BLaER1 treated with 17β-estradiol and CSF1 and Interleukin-3, amounts not matched to agents 10 nM and 100 nM (cell line): Measurements from ENCODE around the gene RHOU.

ENCODE experiments used
- H3K27ac ChIP-seq, 11 experiments: shearing (Covaris generic); formaldehyde crosslinking; 2 replicates each; pipeline ENCODE4 v1.8.1; 2022
- H3K27me3 ChIP-seq, 11 experiments: shearing (Covaris generic); formaldehyde crosslinking; 2 replicates each; pipeline ENCODE4 v1.8.1; 2022
- H3K36me3 ChIP-seq, 11 experiments: shearing (Covaris generic); formaldehyde crosslinking; 2 replicates each; pipeline ENCODE4 v1.8.1; 2022
- H3K4me1 ChIP-seq, 10 experiments: shearing (Covaris generic); formaldehyde crosslinking; 2 replicates each; pipeline ENCODE4 v1.8.1; 2022
- H3K4me2 ChIP-seq, 11 experiments: shearing (Covaris generic); formaldehyde crosslinking; 2 replicates each; pipeline ENCODE4 v1.8.1; 2022
- H3K4me3 ChIP-seq, 10 experiments: shearing (Covaris generic); formaldehyde crosslinking; 2 replicates each; pipeline ENCODE4 v1.8.1; 2022
- H3K9ac ChIP-seq, 11 experiments: shearing (Covaris generic); formaldehyde crosslinking; 2 replicates each; pipeline ENCODE4 v1.8.1; 2022
- H3K9me3 ChIP-seq, 11 experiments: shearing (Covaris generic); formaldehyde crosslinking; replicated peaks in 1 of 11; 2 replicates each; pipeline ENCODE4 v1.8.1; 2022
- H4K20me1 ChIP-seq, 11 experiments: shearing (Covaris generic); formaldehyde crosslinking; 2 replicates each; pipeline ENCODE4 v1.8.1; 2022
- Cebpa-rat ChIP-seq, 11 experiments: shearing (Covaris generic); IDR thresholded peaks; 2 replicates each; pipeline ENCODE4 v1.8.1; 2022

The RHOU gene

GRCh38 chr1:228758447-228758846, 23.2 kb downstream of the RHOU start:
- H3K9ac ChIP-seq, result no peak overlapping the region
- H3K4me1 ChIP-seq, result peaks cover 0 to 7% (median 5%) of the 10 kb centered on the region in 10 experiments; a peak in 12 of 20 replicates
- H3K4me3 ChIP-seq, result no peak overlapping the region
- no peaks in the 10 kb centered on the region for H3K36me3 ChIP-seq
- H3K27me3 ChIP-seq, result no peaks in the 10 kb centered on the region; a peak in 1 of 22 replicates
- no peak overlapping the region for H3K4me2 ChIP-seq
- H3K9me3 ChIP-seq, result 0 out of 22 replicates have a peak, but pooled peaks cover 0 to 6% (median 0%) of the 10 kb centered on the region in 11 experiments
- H3K27ac ChIP-seq, result no peak overlapping the region
- no peak for TF ChIP-seq Cebpa-rat (IDR thresholded peaks at IDR 0.05)
- H4K20me1 ChIP-seq, result no peaks in the 10 kb centered on the region

GRCh38 chr1:228760979-228761378, 25.7 kb downstream of the RHOU start:
- Histone ChIP-seq H3K27ac (no peak overlapping the region), H3K4me3 (no peak overlapping the region), H3K9me3 (0 out of 22 replicates have a peak, but pooled peaks cover 0 to 6% (median 0%) of the 10 kb centered on the region in 11 experiments), H3K4me1 (peaks cover 4 to 7% (median 5%) of the 10 kb centered on the region in 10 experiments; a peak in 15 of 20 replicates), H3K27me3 (no peaks in the 10 kb centered on the region; a peak in 1 of 22 replicates), H3K4me2 (no peak overlapping the region), H3K9ac (no peak overlapping the region), H3K36me3 (no peaks in the 10 kb centered on the region), H4K20me1 (no peaks in the 10 kb centered on the region)
- TF ChIP-seq Cebpa-rat (IDR thresholded peaks at IDR 0.05), result no peak

- Histone ChIP-seq H3K27me3 (no peaks in the 10 kb centered on the region), H3K4me2 (no peak overlapping the region), H3K9me3 (no peaks in the 10 kb centered on the region), H3K4me3 (no peak overlapping the region), H4K20me1 (no peaks in the 10 kb centered on the region), H3K27ac (no peak overlapping the region), H3K9ac (no peak overlapping the region), H3K4me1 (peaks cover 4 to 7% (median 5%) of the 10 kb centered on the region in 10 experiments; a peak in 15 of 20 replicates), H3K36me3 (no peaks in the 10 kb centered on the region)
- TF ChIP-seq Cebpa-rat (IDR thresholded peaks at IDR 0.05), result no peak
These were observed 28.3 kb downstream of the RHOU start for GRCh38 chr1:228763561-228763960.

- H4K20me1 ChIP-seq, result no peaks in the 10 kb centered on the region
- no peak for TF ChIP-seq Cebpa-rat (IDR thresholded peaks at IDR 0.05)
- H3K9me3 ChIP-seq, result no peaks in the 10 kb centered on the region
- peaks cover 4 to 7% (median 5%) of the 10 kb centered on the region in 10 experiments; a peak in 15 of 20 replicates for H3K4me1 ChIP-seq
- H3K4me2 ChIP-seq, result peak overlapping the region; percentile 14 to 51 (median 32); a peak in 14 of 22 replicates
- H3K9ac ChIP-seq, result no peak overlapping the region
- H3K4me3 ChIP-seq, result no peak overlapping the region
- no peak overlapping the region for H3K27ac ChIP-seq
- H3K36me3 ChIP-seq, result no peaks in the 10 kb centered on the region
- H3K27me3 ChIP-seq, result no peaks in the 10 kb centered on the region
These were observed 30.1 kb downstream of the RHOU start for GRCh38 chr1:228765168-228765946.

- no peaks in the 10 kb centered on the region for H3K27me3 ChIP-seq
- no peaks in the 10 kb centered on the region for H3K9me3 ChIP-seq
- no peaks in the 10 kb centered on the region for H4K20me1 ChIP-seq
- H3K36me3 ChIP-seq, result no peaks in the 10 kb centered on the region
- H3K4me2 ChIP-seq, result no peak overlapping the region
- H3K9ac ChIP-seq, result no peak overlapping the region
- H3K27ac ChIP-seq, result no peak overlapping the region
- no peak overlapping the region for H3K4me3 ChIP-seq
- TF ChIP-seq Cebpa-rat (IDR thresholded peaks at IDR 0.05), result no peak
- peaks cover 4 to 7% (median 5%) of the 10 kb centered on the region in 10 experiments; a peak in 15 of 20 replicates for H3K4me1 ChIP-seq
These were observed 31.5 kb downstream of the RHOU start for GRCh38 chr1:228766788-228767187.

GRCh38 chr1:228767636-228768354, 32.5 kb downstream of the RHOU start:
- no peaks in the 10 kb centered on the region for H3K9me3 ChIP-seq
- H3K27me3 ChIP-seq, result no peaks in the 10 kb centered on the region
- no peak overlapping the region for H3K27ac ChIP-seq
- no peaks in the 10 kb centered on the region for H3K36me3 ChIP-seq
- no peak overlapping the region for H3K9ac ChIP-seq
- no peak overlapping the region for H3K4me3 ChIP-seq
- H4K20me1 ChIP-seq, result no peaks in the 10 kb centered on the region
- H3K4me2 ChIP-seq, result no peak overlapping the region
- peaks cover 4 to 14% (median 7%) of the 10 kb centered on the region in 10 experiments; a peak in 18 of 20 replicates for H3K4me1 ChIP-seq
- TF ChIP-seq Cebpa-rat (IDR thresholded peaks at IDR 0.05), result no peak

- 0 out of 22 replicates have a peak, but pooled peaks cover 0 to under 1% (median 0%) of the 10 kb centered on the region in 11 experiments for H3K9me3 ChIP-seq
- H3K4me3 ChIP-seq, result no peak overlapping the region
- no peak overlapping the region for H3K27ac ChIP-seq
- peaks cover 4 to 18% (median 9%) of the 10 kb centered on the region in 10 experiments; a peak in 18 of 20 replicates for H3K4me1 ChIP-seq
- H3K4me2 ChIP-seq, result no peak overlapping the region
- H3K36me3 ChIP-seq, result no peaks in the 10 kb centered on the region
- H4K20me1 ChIP-seq, result no peaks in the 10 kb centered on the region
- no peaks in the 10 kb centered on the region for H3K27me3 ChIP-seq
- TF ChIP-seq Cebpa-rat (IDR thresholded peaks at IDR 0.05), result no peak
- H3K9ac ChIP-seq, result no peak overlapping the region
These were observed 33.2 kb downstream of the RHOU start for GRCh38 chr1:228768355-228769000.

- Histone ChIP-seq H3K9me3 (peaks cover 0 to 7% (median 0%) of the 10 kb centered on the region in 11 experiments; a peak in 2 of 22 replicates), H3K27ac (no peak overlapping the region), H3K36me3 (no peaks in the 10 kb centered on the region), H3K4me2 (no peak overlapping the region), H3K4me3 (no peak overlapping the region), H3K9ac (no peak overlapping the region), H3K4me1 (peaks cover 0 to 13% (median 4%) of the 10 kb centered on the region in 10 experiments; a peak in 13 of 20 replicates), H4K20me1 (no peaks in the 10 kb centered on the region), H3K27me3 (no peaks in the 10 kb centered on the region)
- TF ChIP-seq Cebpa-rat (IDR thresholded peaks at IDR 0.05), result no peak
These were observed 35.5 kb downstream of the RHOU start for GRCh38 chr1:228770779-228771223.
